CD14-positive monocyte (primary cell): ENCODE measurements around the gene QKI. TPM values are rescaled to one million over a fixed set of nuclear protein-coding genes. Genes with fewer than 3 reads are reported as not detected.

ENCODE experiments used
- DNase-seq, 3 donors: peaks; one replicate each; pipeline ENCODE4 v3.0.0-alpha.2; 2011 to 2022
- H2AFZ ChIP-seq: 2 replicates; pipeline ENCODE4 v1.6.0; 2012; ENCODE audit warnings: mild to moderate bottlenecking, low read depth, low read length, inconsistent platforms; ENCODE audit not compliant: insufficient read depth, poor library complexity, severe bottlenecking
- H3K27ac ChIP-seq, 2 donors: 1 replicate in 1 of 2; 2 replicates in 1 of 2; pipeline ENCODE4 v1.5.1; 2012 to 2013; ENCODE audit warnings: low read length in 2 of 2, control low read depth in 1 of 2, inconsistent platforms in 1 of 2, low read depth in 1 of 2, mild to moderate bottlenecking in 1 of 2
- H3K27me3 ChIP-seq, 2 donors: one replicate each; pipeline versions ENCODE4 v1.6.0 to v1.6.1; 2011 to 2013; ENCODE audit warnings: low read length in 2 of 2; ENCODE audit not compliant: control insufficient read depth in 2 of 2, insufficient read depth in 2 of 2
- H3K36me3 ChIP-seq, 2 donors: replicated peaks in 1 of 2; 1 replicate in 1 of 2; 2 replicates in 1 of 2; pipeline versions ENCODE4 v1.5.1 to v1.6.1; 2012 to 2013; ENCODE audit warnings: low read length in 2 of 2, control low read depth in 1 of 2, inconsistent platforms in 1 of 2, mild to moderate bottlenecking in 1 of 2; ENCODE audit not compliant: insufficient read depth in 2 of 2, control insufficient read depth in 1 of 2
- H3K4me1 ChIP-seq, 2 donors: 1 replicate in 1 of 2; 2 replicates in 1 of 2; pipeline versions ENCODE4 v1.5.1 to v1.6.1; 2012 to 2013; ENCODE audit warnings: low read length in 2 of 2, control low read depth in 1 of 2, inconsistent platforms in 1 of 2, mild to moderate bottlenecking in 1 of 2, moderate library complexity in 1 of 2; ENCODE audit not compliant: insufficient read depth in 2 of 2, control insufficient read depth in 1 of 2
- H3K4me2 ChIP-seq: replicated peaks from 2 replicates; pipeline ENCODE3; 2012; ENCODE audit warnings: low read length, moderate library complexity, mild to moderate bottlenecking; ENCODE audit not compliant: poor library complexity, severe bottlenecking; ENCODE audit errors: extremely low read depth
- H3K4me3 ChIP-seq, 3 experiments: fragments of 200-600 bp in 1 of 3; sonication (generic) in 1 of 3; replicated peaks in 1 of 3; 1 replicate in 2 of 3; 2 replicates in 1 of 3; pipeline ENCODE4 v1.5.1; 2011 to 2013; ENCODE audit warnings: low read length in 3 of 3, mild to moderate bottlenecking in 3 of 3, control low read depth in 2 of 3, low read depth in 2 of 3, inconsistent platforms in 1 of 3, moderate library complexity in 1 of 3
- H3K79me2 ChIP-seq: 2 replicates; pipeline ENCODE4 v1.6.0; 2012; ENCODE audit warnings: mild to moderate bottlenecking, control low read depth, inconsistent platforms, low read length, moderate library complexity; ENCODE audit not compliant: insufficient read depth
- H3K9ac ChIP-seq: 2 replicates; pipeline ENCODE4 v1.6.0; 2017; ENCODE audit warnings: low read length, mild to moderate bottlenecking; ENCODE audit not compliant: insufficient read depth, poor library complexity, severe bottlenecking
- H3K9me3 ChIP-seq, 2 donors: replicated peaks in 1 of 2; 1 replicate in 1 of 2; 2 replicates in 1 of 2; pipeline versions ENCODE4 v1.5.1 to v1.6.1; 2012 to 2013; ENCODE audit warnings: low read length in 2 of 2, control low read depth in 1 of 2; ENCODE audit not compliant: control insufficient read depth in 1 of 2, insufficient read depth in 1 of 2
- H4K20me1 ChIP-seq: 2 replicates; pipeline ENCODE4 v1.6.0; 2012; ENCODE audit warnings: mild to moderate bottlenecking, low read length, control low read depth, moderate library complexity; ENCODE audit not compliant: insufficient read depth
- H3K27ac Mint-ChIP-seq, 7 donors: one replicate each; pipeline ENCODE4 v1.8.0; 2020; ENCODE audit warnings: mild to moderate bottlenecking in 7 of 7, mixed read lengths in 7 of 7, moderate library complexity in 6 of 7, inconsistent platforms in 2 of 7
- H3K27me3 Mint-ChIP-seq, 3 donors: one replicate each; pipeline ENCODE4 v1.8.0; 2021 to 2022; ENCODE audit warnings: low read depth in 3 of 3, mild to moderate bottlenecking in 3 of 3, mixed read lengths in 3 of 3, moderate library complexity in 3 of 3, inconsistent platforms in 1 of 3
- H3K36me3 Mint-ChIP-seq, 2 donors: one replicate each; pipeline ENCODE4 v1.8.0; 2020; ENCODE audit warnings: mixed read lengths in 2 of 2, inconsistent platforms in 1 of 2, mild to moderate bottlenecking in 1 of 2
- H3K4me1 Mint-ChIP-seq: one replicate; pipeline ENCODE4 v1.8.0; 2020; ENCODE audit warnings: mild to moderate bottlenecking, mixed read lengths
- H3K4me3 Mint-ChIP-seq, 2 donors: one replicate each; pipeline ENCODE4 v1.8.0; 2020; ENCODE audit warnings: mild to moderate bottlenecking in 2 of 2, mixed read lengths in 2 of 2, moderate library complexity in 1 of 2
- H3K9me3 Mint-ChIP-seq, 7 donors: one replicate each; pipeline ENCODE4 v1.8.0; 2020 to 2022; ENCODE audit warnings: mixed read lengths in 7 of 7, mild to moderate bottlenecking in 6 of 7, moderate library complexity in 6 of 7, inconsistent platforms in 2 of 7
- CTCF ChIP-seq: fragments of 200-600 bp; IDR thresholded peaks from one replicate; pipeline ENCODE4 v1.8.0; 2022; ENCODE audit warnings: antibody characterized with exemption, mild to moderate bottlenecking
- WGBS: methylation state at CpG from one replicate; pipeline ENCODE4 v1.1.5; 2013; ENCODE audit warnings: missing lambda C conversion rate; ENCODE audit not compliant: insufficient coverage; 5-methylcytosine and 5-hydroxymethylcytosine counted together
- intact Hi-C, 2 donors: fragments of 100-400 bp; cut with micrococcal nuclease; formaldehyde crosslinking; loops; one replicate each; pipeline versions ENCODE4 v1.15.0 to v1.15.1; 2023
- polyA plus RNA-seq, 3 donors: library from polyadenylated mRNA; depleted of rRNA in 1 of 3; unstranded in 2 of 3; stranded (reverse) in 1 of 3; fragments of 300-500 nt in 2 of 3; fragments of >200 nt in 1 of 3; fragmentation: Illumina TruSeq in 2 of 3; gene quantifications; 1 replicate in 2 of 3; 2 replicates in 1 of 3; pipeline ENCODE4 v1.2.3, GENCODE V29; 2012 to 2021

The QKI gene
- polyA plus RNA-seq, 3 donors: 24.3 to 154 (median 71.8) TPM

GRCh38 chr6:163570579-163571231 lies 156.2 kb downstream of the QKI start:
- Mint-ChIP-seq H3K36me3 (peaks cover 50 to 67% of the 10 kb centered on the region in 2 donors), H3K9me3 (no peaks in the 10 kb centered on the region), H3K27me3 (no peaks in the 10 kb centered on the region), H3K27ac (no peak overlapping the region), H3K4me1 (no peaks in the 10 kb centered on the region), H3K4me3 (no peak overlapping the region)
- Histone ChIP-seq H3K4me3 (no peak overlapping the region), H3K27me3 (no peaks in the 10 kb centered on the region), H2AFZ (no peak overlapping the region), H3K36me3 (peaks cover 66 to 87% of the 10 kb centered on the region in 2 donors), H4K20me1 (peaks cover 91% of the 10 kb centered on the region), H3K4me2 (no peak overlapping the region), H3K27ac (no peak overlapping the region), H3K9me3 (no peaks in the 10 kb centered on the region), H3K9ac (no peak overlapping the region), H3K79me2 (no peaks in the 10 kb centered on the region), H3K4me1 (no peaks in the 10 kb centered on the region)
- DNase-seq: no peak
- TF ChIP-seq CTCF: no peak
- intact Hi-C loops: no loop called here
- 100% methylated on average over 1 of the region's 12 CpGs for WGBS

GRCh38 chr6:163571730-163572129 lies 157.2 kb downstream of the QKI start:
- intact Hi-C loops: no loop called here
- no peaks in the 10 kb centered on the region for H3K27me3 ChIP-seq
- TF ChIP-seq CTCF: no peak
- Mint-ChIP-seq H3K4me1 (no peaks in the 10 kb centered on the region), H3K4me3 (no peak overlapping the region), H3K9me3 (no peaks in the 10 kb centered on the region), H3K27ac (peak overlapping the region in 1 of 7 donors; percentile 65), H3K27me3 (peaks cover 0 to 1% (median 0%) of the 10 kb centered on the region in 3 donors), H3K36me3 (peaks cover 50 to 65% of the 10 kb centered on the region in 2 donors)
- no peak overlapping the region for H3K27ac ChIP-seq
- H3K4me3 ChIP-seq: no peak overlapping the region
- no peak overlapping the region for H3K4me2 ChIP-seq
- H2AFZ ChIP-seq: no peak overlapping the region
- no CpG with 5 or more reads among the region's 2 CpGs for WGBS
- H3K36me3 ChIP-seq: peaks cover 58 to 87% of the 10 kb centered on the region in 2 donors
- no peak overlapping the region for H3K9ac ChIP-seq
- no peaks in the 10 kb centered on the region for H3K9me3 ChIP-seq
- H4K20me1 ChIP-seq: peaks cover 86% of the 10 kb centered on the region
- no peak for DNase-seq
- no peaks in the 10 kb centered on the region for H3K79me2 ChIP-seq
- no peaks in the 10 kb centered on the region for H3K4me1 ChIP-seq
